ENCODE measurements around the gene S100A11. TPM values are rescaled to one million over a fixed set of nuclear protein-coding genes. Genes with fewer than 3 reads are reported as not detected.

S100A11 gene
- polyA plus RNA-seq, 3 donors, result 1,184 to 3,364 (median 2,621) TPM

GRCh38 chr1:152042030-152042429 lies 5.2 kb upstream of the S100A11 start:
- no peaks in the 10 kb centered on the region for H4K20me1 ChIP-seq (ENCODE audit: insufficient read depth, low read length)
- H3K27me3 ChIP-seq (ENCODE audit: control insufficient read depth in 2 of 2, insufficient read depth in 2 of 2, low read length in 2 of 2), result no peaks in the 10 kb centered on the region
- no peaks in the 10 kb centered on the region for H3K9me3 ChIP-seq (replicated peaks in 1 of 2; ENCODE audit: control insufficient read depth in 1 of 2, insufficient read depth in 1 of 2, low read length in 2 of 2)
- H3K79me2 ChIP-seq (ENCODE audit: insufficient read depth, low read length), result peaks cover 10% of the 10 kb centered on the region
- Mint-ChIP-seq H3K27me3 (ENCODE audit: low read depth in 3 of 3) (no peaks in the 10 kb centered on the region), H3K27ac (no peak overlapping the region), H3K4me3 (no peak overlapping the region), H3K9me3 (peaks cover 0 to 3% (median 0%) of the 10 kb centered on the region in 7 donors), H3K36me3 (peaks cover 0 to 2% of the 10 kb centered on the region in 2 donors), H3K4me1 (peaks cover 19% of the 10 kb centered on the region)
- H3K4me1 ChIP-seq (ENCODE audit: control insufficient read depth in 1 of 2, insufficient read depth in 2 of 2, low read length in 2 of 2), result peaks cover 63 to 73% of the 10 kb centered on the region in 2 donors
- intact Hi-C loops (cut with micrococcal nuclease), result no loop called here
- 100% methylated on average over 1 of the region's 1 CpG for WGBS (ENCODE audit: insufficient coverage)
- TF ChIP-seq CTCF (IDR thresholded peaks at IDR 0.05), result no peak
- no peak overlapping the region for H3K9ac ChIP-seq (ENCODE audit: insufficient read depth, low read length, poor library complexity, severe bottlenecking)
- no peak overlapping the region for H3K4me2 ChIP-seq (replicated peaks; ENCODE audit: extremely low read depth, low read length, poor library complexity, severe bottlenecking)
- no peak overlapping the region for H3K27ac ChIP-seq (ENCODE audit: low read depth in 1 of 2, low read length in 2 of 2)
- H3K36me3 ChIP-seq (replicated peaks in 1 of 2; ENCODE audit: control insufficient read depth in 1 of 2, insufficient read depth in 2 of 2, low read length in 2 of 2), result no peaks in the 10 kb centered on the region
- H2AFZ ChIP-seq (ENCODE audit: insufficient read depth, low read depth, low read length, poor library complexity, severe bottlenecking), result no peak overlapping the region
- no peak for DNase-seq
- no peak overlapping the region for H3K4me3 ChIP-seq (replicated peaks in 1 of 3; ENCODE audit: low read depth in 2 of 3, low read length in 3 of 3)

GRCh38 chr1:152039886-152040285 lies 3.1 kb upstream of the S100A11 start:
- H3K27me3 Mint-ChIP-seq (ENCODE audit: low read depth in 3 of 3), result peaks cover 0 to 4% (median 0%) of the 10 kb centered on the region in 3 donors
- peaks cover 0 to 2% (median 0%) of the 10 kb centered on the region in 7 donors for H3K9me3 Mint-ChIP-seq
- Histone ChIP-seq H3K36me3 (replicated peaks in 1 of 2; ENCODE audit: control insufficient read depth in 1 of 2, insufficient read depth in 2 of 2, low read length in 2 of 2) (peaks cover 0 to 6% of the 10 kb centered on the region in 2 donors), H4K20me1 (ENCODE audit: insufficient read depth, low read length) (peaks cover 13% of the 10 kb centered on the region), H3K27ac (ENCODE audit: low read depth in 1 of 2, low read length in 2 of 2) (peak overlapping the region; percentile 30 to 99), H2AFZ (ENCODE audit: insufficient read depth, low read depth, low read length, poor library complexity, severe bottlenecking) (no peak overlapping the region), H3K9me3 (replicated peaks in 1 of 2; ENCODE audit: control insufficient read depth in 1 of 2, insufficient read depth in 1 of 2, low read length in 2 of 2) (no peaks in the 10 kb centered on the region), H3K4me3 (replicated peaks in 1 of 3; ENCODE audit: low read depth in 2 of 3, low read length in 3 of 3) (no peak overlapping the region), H3K79me2 (ENCODE audit: insufficient read depth, low read length) (peaks cover 26% of the 10 kb centered on the region), H3K9ac (ENCODE audit: insufficient read depth, low read length, poor library complexity, severe bottlenecking) (no peak overlapping the region), H3K4me2 (replicated peaks; ENCODE audit: extremely low read depth, low read length, poor library complexity, severe bottlenecking) (no peak overlapping the region), H3K4me1 (ENCODE audit: control insufficient read depth in 1 of 2, insufficient read depth in 2 of 2, low read length in 2 of 2) (peaks cover 59 to 69% of the 10 kb centered on the region in 2 donors), H3K27me3 (ENCODE audit: control insufficient read depth in 2 of 2, insufficient read depth in 2 of 2, low read length in 2 of 2) (no peaks in the 10 kb centered on the region)
- H3K27ac Mint-ChIP-seq, result no peak overlapping the region
- no peak for TF ChIP-seq CTCF (IDR thresholded peaks at IDR 0.05)
- intact Hi-C loops (cut with micrococcal nuclease), result loop anchor here (5.0 kb wide), 1 partner anchor 48 kb away; the partner anchor contains the start of gene S100A10 (in 2 of the 2)
- DNase-seq, result no peak
- peaks cover 7% of the 10 kb centered on the region for H3K4me1 Mint-ChIP-seq
- H3K36me3 Mint-ChIP-seq, result peaks cover 11 to 14% of the 10 kb centered on the region in 2 donors
- no peak overlapping the region for H3K4me3 Mint-ChIP-seq
- 100% methylated on average over 1 of the region's 1 CpG for WGBS (ENCODE audit: insufficient coverage)

Data from CD14-positive monocyte (primary cell).